Osteocyte (in vitro differentiated cells): ENCODE data around the gene PPFIA4. TPM values are rescaled to one million over a fixed set of nuclear protein-coding genes. Genes with fewer than 3 reads are reported as not detected.

ENCODE experiments used
- DNase-seq: peaks from one replicate; pipeline ENCODE4 v3.0.0; 2021; ENCODE audit warnings: mixed read lengths; ENCODE audit not compliant: unreplicated experiment; ENCODE audit errors: extremely low spot score
- H3K27ac Mint-ChIP-seq: one replicate; pipeline ENCODE4 v1.8.0; 2021; ENCODE audit warnings: mild to moderate bottlenecking, mixed read lengths; ENCODE audit not compliant: unreplicated experiment
- H3K27me3 Mint-ChIP-seq: one replicate; pipeline ENCODE4 v1.8.0; 2021; ENCODE audit warnings: mixed read lengths; ENCODE audit not compliant: unreplicated experiment
- H3K36me3 Mint-ChIP-seq: one replicate; pipeline ENCODE4 v1.8.0; 2021; ENCODE audit warnings: mixed read lengths; ENCODE audit not compliant: unreplicated experiment
- H3K4me1 Mint-ChIP-seq: one replicate; pipeline ENCODE4 v1.8.0; 2021; ENCODE audit warnings: mixed read lengths; ENCODE audit not compliant: unreplicated experiment
- H3K4me3 Mint-ChIP-seq: one replicate; pipeline ENCODE4 v1.8.0; 2021; ENCODE audit warnings: mild to moderate bottlenecking, moderate library complexity, mixed read lengths; ENCODE audit not compliant: unreplicated experiment
- H3K9me3 Mint-ChIP-seq: one replicate; pipeline ENCODE4 v1.8.0; 2021; ENCODE audit warnings: mixed read lengths; ENCODE audit not compliant: unreplicated experiment
- CTCF ChIP-seq: fragments of 200-600 bp; sonication (generic); IDR thresholded peaks from 2 replicates; pipeline ENCODE4 v1.5.0; 2021; ENCODE audit warnings: antibody characterized with exemption, mild to moderate bottlenecking, moderate library complexity
- total RNA-seq: library from RNA; stranded (reverse); gene quantifications from 2 replicates; pipeline ENCODE4 v1.2.1, GENCODE V29; 2021

PPFIA4 gene
- total RNA-seq, 1 donor from 2014 or later, result 1.4 TPM

DNA sequence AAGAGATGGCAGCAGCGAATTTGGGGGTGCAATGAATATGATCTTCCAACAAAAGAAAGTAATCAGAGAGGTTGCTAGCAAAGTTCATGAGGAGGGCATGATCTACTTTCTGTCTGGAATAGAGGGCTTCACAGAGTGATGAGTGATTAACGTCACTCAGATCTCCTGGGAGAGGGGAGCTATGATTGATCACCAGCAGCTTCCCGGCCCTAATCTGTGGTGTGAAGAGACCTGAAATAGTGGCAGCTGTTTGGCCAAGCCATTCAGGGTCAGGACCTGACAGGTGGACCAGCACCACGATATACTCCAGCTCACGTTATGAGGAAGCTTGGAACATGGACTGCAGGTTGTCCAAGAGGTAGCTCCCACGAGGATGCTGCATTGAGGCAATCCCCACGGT, 39.0 kb upstream of the PPFIA4 start:
- Mint-ChIP-seq H3K9me3 (no peaks in the 10 kb centered on the region), H3K4me1 (no peaks in the 10 kb centered on the region), H3K4me3 (no peak overlapping the region), H3K27me3 (peaks cover 76% of the 10 kb centered on the region), H3K36me3 (no peaks in the 10 kb centered on the region), H3K27ac (no peak overlapping the region)
- TF ChIP-seq CTCF, result no peak
- no peak for DNase-seq

GRCh38 chr1:202987922-202988583, 38.2 kb upstream of the PPFIA4 start:
- no peak for TF ChIP-seq CTCF
- Mint-ChIP-seq H3K27ac (no peak overlapping the region), H3K9me3 (no peaks in the 10 kb centered on the region), H3K4me3 (no peak overlapping the region), H3K27me3 (peaks cover 79% of the 10 kb centered on the region), H3K4me1 (no peaks in the 10 kb centered on the region), H3K36me3 (no peaks in the 10 kb centered on the region)
- DNase-seq, result no peak

DNA sequence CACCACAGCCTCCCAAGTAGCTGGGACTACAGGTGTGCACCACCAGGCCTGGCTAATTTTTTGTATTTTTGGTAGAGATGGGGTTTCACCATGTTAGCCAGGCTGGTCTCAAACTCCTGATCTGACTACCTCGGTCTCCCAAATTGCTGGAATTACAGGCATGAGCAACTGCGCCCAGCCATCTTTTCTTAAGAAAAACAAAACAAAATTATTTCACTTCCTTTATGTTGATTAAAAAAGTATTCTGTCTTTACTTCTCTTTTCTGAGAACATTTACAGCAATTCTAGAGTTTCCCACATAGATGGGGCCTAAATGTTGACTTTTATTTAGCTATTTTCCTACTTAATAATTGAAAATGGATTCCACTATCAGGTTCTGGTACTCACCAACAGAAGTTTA, 36.4 kb upstream of the PPFIA4 start:
- no peak for TF ChIP-seq CTCF
- no peak overlapping the region for H3K27ac Mint-ChIP-seq
- H3K36me3 Mint-ChIP-seq, result no peaks in the 10 kb centered on the region
- peaks cover 86% of the 10 kb centered on the region for H3K27me3 Mint-ChIP-seq
- no peaks in the 10 kb centered on the region for H3K9me3 Mint-ChIP-seq
- H3K4me3 Mint-ChIP-seq, result no peak overlapping the region
- H3K4me1 Mint-ChIP-seq, result no peaks in the 10 kb centered on the region
- DNase-seq, result no peak

- no peak overlapping the region for H3K4me3 Mint-ChIP-seq
- no peaks in the 10 kb centered on the region for H3K36me3 Mint-ChIP-seq
- peaks cover 91% of the 10 kb centered on the region for H3K27me3 Mint-ChIP-seq
- H3K27ac Mint-ChIP-seq, result no peak overlapping the region
- no peaks in the 10 kb centered on the region for H3K4me1 Mint-ChIP-seq
- no peak for TF ChIP-seq CTCF
- no peak for DNase-seq
- H3K9me3 Mint-ChIP-seq, result no peaks in the 10 kb centered on the region
These were observed 35.2 kb upstream of the PPFIA4 start for GRCh38 chr1:202991112-202991511.

GRCh38 chr1:202994756-202995155, 31.5 kb upstream of the PPFIA4 start:
- H3K27me3 Mint-ChIP-seq, result peaks cover 93% of the 10 kb centered on the region
- H3K4me3 Mint-ChIP-seq, result no peak overlapping the region
- TF ChIP-seq CTCF, result no peak
- no peak for DNase-seq
- H3K4me1 Mint-ChIP-seq, result no peaks in the 10 kb centered on the region
- H3K36me3 Mint-ChIP-seq, result no peaks in the 10 kb centered on the region
- no peak overlapping the region for H3K27ac Mint-ChIP-seq
- no peaks in the 10 kb centered on the region for H3K9me3 Mint-ChIP-seq
